Neural crest cell (in vitro differentiated cells): ENCODE data around the gene RAB40B. TPM values are rescaled to one million over a fixed set of nuclear protein-coding genes. Genes with fewer than 3 reads are reported as not detected.

Experiments used
- DNase-seq: peaks from one replicate; pipeline ENCODE4 v3.0.0; 2021; ENCODE audit warnings: low read depth, mixed read lengths, low spot score
- H3K27ac Mint-ChIP-seq: one replicate; pipeline ENCODE4 v1.8.0; 2021; ENCODE audit warnings: mild to moderate bottlenecking, mixed read lengths; ENCODE audit not compliant: unreplicated experiment
- H3K27me3 Mint-ChIP-seq: 2 replicates; pipeline ENCODE4 v1.8.0; 2021; ENCODE audit warnings: low read depth, mild to moderate bottlenecking, mixed read lengths
- H3K36me3 Mint-ChIP-seq: 2 replicates; pipeline ENCODE4 v1.8.0; 2021; ENCODE audit warnings: low read depth, mild to moderate bottlenecking, mixed read lengths
- H3K4me1 Mint-ChIP-seq: 2 replicates; pipeline ENCODE4 v1.8.0; 2021; ENCODE audit warnings: mixed read lengths
- H3K4me3 Mint-ChIP-seq: one replicate; pipeline ENCODE4 v1.8.0; 2021; ENCODE audit warnings: mild to moderate bottlenecking, mixed read lengths
- H3K9me3 Mint-ChIP-seq: 2 replicates; pipeline ENCODE4 v1.8.0; 2021; ENCODE audit warnings: mixed read lengths
- CTCF ChIP-seq: fragments of 200-600 bp; sonication (generic); conservative IDR thresholded peaks from 2 replicates; pipeline ENCODE4 v1.5.0; 2021; ENCODE audit warnings: antibody characterized with exemption, mild to moderate bottlenecking
- total RNA-seq: library from RNA; stranded (reverse); gene quantifications from 2 replicates; pipeline ENCODE4 v1.2.1, GENCODE V29; 2021

The RAB40B gene
- total RNA-seq, 1 donor from 2014 or later, result 5.6 TPM

GRCh38 chr17:82638183-82638773, 60.2 kb downstream of the RAB40B start:
- no peak for DNase-seq
- peaks cover 10% of the 10 kb centered on the region for H3K36me3 Mint-ChIP-seq
- H3K4me3 Mint-ChIP-seq, result no peak overlapping the region
- H3K27ac Mint-ChIP-seq, result no peak overlapping the region
- H3K27me3 Mint-ChIP-seq, result no peaks in the 10 kb centered on the region
- TF ChIP-seq CTCF, result no peak
- no peaks in the 10 kb centered on the region for H3K9me3 Mint-ChIP-seq
- peaks cover 6% of the 10 kb centered on the region for H3K4me1 Mint-ChIP-seq

DNA sequence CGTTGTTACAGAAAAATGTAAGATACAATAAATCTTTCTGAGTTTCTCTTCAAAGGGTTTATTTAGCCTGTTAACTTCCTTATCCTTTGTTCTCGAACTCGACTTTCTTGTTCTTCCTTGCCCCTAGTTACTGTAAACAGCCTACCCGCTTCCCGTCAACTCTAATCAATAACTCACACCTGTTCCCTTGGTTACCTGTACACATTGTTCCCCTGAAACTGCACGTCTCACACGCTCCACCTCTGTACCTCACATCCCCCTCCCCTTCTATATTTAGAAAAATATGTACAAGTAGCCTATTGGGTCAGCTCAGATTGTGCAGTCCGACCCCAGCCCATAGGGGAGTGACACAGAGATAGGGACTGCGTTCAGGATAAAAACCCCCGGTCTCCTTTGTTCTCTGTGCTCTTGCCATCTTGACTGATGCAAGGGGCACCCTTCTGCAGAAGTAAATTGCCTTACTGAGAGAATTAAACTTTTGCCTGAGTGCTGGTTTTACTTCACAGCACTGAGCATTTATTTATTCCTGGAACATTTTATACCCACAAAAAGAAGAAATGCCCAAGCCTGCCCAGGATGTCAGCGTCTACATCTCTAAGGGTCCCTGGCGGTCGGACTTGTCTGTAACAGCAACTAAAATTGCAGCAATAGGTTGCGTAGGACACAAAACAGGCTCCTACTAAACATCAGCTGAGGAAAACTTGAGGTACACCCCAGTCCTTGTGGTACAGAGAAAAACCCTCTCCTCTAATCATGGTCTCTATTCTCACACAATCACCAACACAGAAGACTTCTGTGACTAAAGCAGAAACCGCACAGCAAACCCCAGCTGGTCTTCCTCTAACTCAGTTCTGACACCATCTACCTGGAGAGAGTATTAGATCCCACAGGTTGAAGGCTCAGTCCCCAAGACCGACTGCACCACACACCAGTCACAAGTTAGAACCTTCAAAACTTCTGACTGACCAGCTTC, 61.6 kb downstream of the RAB40B start:
- Mint-ChIP-seq H3K4me1 (peaks cover 6% of the 10 kb centered on the region), H3K4me3 (peak overlapping the region; percentile 12), H3K36me3 (peaks cover 12% of the 10 kb centered on the region), H3K9me3 (no peaks in the 10 kb centered on the region), H3K27ac (peak overlapping the region; percentile 85), H3K27me3 (no peaks in the 10 kb centered on the region)
- no peak for TF ChIP-seq CTCF
- DNase-seq, result no peak

DNA sequence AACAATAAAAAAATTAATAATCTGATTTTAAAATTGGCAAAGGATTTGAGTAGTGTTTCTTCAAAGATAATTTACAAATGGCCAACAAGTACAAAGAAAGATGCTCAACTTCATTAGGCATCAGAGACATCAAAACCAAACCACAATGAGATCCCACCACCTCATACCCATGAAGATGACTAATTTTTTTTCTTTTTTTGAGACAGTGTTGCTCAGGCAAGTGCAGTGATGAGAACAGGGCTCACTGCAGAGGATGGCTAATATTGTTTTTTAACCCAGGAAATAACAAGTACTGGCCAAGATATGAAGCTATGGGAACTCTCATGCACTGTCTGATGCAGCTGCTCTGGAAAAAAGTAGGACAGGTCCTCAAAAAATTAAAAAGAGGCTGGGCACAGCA, 65.2 kb downstream of the RAB40B start:
- H3K4me1 Mint-ChIP-seq, result peaks cover 6% of the 10 kb centered on the region
- no peak for TF ChIP-seq CTCF
- no peak for DNase-seq

DNA sequence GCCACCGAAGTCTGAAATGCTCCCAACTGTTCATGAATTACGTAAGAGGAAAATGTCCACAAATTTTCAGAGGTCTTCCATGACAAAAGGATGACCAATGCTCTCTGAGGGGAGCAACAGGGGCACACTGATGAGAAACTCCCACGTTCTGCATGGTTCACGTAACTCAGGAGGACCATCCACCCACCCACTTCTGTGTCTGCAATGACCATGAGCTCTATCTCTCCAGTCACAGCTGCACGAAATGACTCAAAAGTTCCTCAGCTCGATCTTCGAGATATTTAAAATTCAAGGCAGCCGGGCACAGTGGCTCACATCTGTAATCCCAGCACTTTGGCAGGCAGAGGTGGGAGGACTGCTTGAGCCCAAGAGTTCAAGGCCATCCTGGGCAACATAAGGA, 66.0 kb downstream of the RAB40B start:
- TF ChIP-seq CTCF, result no peak
- no peak overlapping the region for H3K4me3 Mint-ChIP-seq
- peaks cover 17% of the 10 kb centered on the region for H3K36me3 Mint-ChIP-seq
- peaks cover 6% of the 10 kb centered on the region for H3K4me1 Mint-ChIP-seq
- H3K9me3 Mint-ChIP-seq, result no peaks in the 10 kb centered on the region
- no peak for DNase-seq
- no peak overlapping the region for H3K27ac Mint-ChIP-seq
- no peaks in the 10 kb centered on the region for H3K27me3 Mint-ChIP-seq

More for the DNA sequence above, 65.2 kb downstream of the RAB40B start:
- no peaks in the 10 kb centered on the region for H3K27me3 Mint-ChIP-seq
- peaks cover 15% of the 10 kb centered on the region for H3K36me3 Mint-ChIP-seq
- no peak overlapping the region for H3K27ac Mint-ChIP-seq
- no peaks in the 10 kb centered on the region for H3K9me3 Mint-ChIP-seq
- no peak overlapping the region for H3K4me3 Mint-ChIP-seq

GRCh38 chr17:82631544-82631943, 67.0 kb downstream of the RAB40B start:
- Mint-ChIP-seq H3K36me3 (peaks cover 13% of the 10 kb centered on the region), H3K4me3 (no peak overlapping the region), H3K27ac (no peak overlapping the region), H3K4me1 (peaks cover 1% of the 10 kb centered on the region), H3K27me3 (no peaks in the 10 kb centered on the region), H3K9me3 (no peaks in the 10 kb centered on the region)
- no peak for DNase-seq
- TF ChIP-seq CTCF, result no peak
